ENCODE results near the gene CHRM2.

DNA sequence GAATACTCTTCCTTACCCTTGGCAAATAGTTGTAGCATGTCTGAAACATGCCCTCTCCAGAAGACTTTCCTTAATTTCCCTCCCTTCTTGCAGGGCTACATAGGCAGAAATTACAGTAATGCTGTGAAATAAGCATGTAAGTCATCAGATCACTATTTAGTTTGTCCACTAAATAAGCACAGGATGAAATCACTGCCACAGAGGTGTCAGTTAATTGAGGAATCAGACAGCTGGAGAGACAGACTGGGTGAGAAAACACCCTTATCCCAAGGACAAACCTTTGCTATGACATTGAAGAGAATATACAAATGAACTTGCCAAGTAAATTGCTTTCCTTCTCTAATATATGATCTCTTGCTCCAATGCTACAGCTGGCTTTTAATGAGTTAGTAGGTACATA, 129.3 kb downstream of the CHRM2 start:
- TF ChIP-seq, protein P1, sequence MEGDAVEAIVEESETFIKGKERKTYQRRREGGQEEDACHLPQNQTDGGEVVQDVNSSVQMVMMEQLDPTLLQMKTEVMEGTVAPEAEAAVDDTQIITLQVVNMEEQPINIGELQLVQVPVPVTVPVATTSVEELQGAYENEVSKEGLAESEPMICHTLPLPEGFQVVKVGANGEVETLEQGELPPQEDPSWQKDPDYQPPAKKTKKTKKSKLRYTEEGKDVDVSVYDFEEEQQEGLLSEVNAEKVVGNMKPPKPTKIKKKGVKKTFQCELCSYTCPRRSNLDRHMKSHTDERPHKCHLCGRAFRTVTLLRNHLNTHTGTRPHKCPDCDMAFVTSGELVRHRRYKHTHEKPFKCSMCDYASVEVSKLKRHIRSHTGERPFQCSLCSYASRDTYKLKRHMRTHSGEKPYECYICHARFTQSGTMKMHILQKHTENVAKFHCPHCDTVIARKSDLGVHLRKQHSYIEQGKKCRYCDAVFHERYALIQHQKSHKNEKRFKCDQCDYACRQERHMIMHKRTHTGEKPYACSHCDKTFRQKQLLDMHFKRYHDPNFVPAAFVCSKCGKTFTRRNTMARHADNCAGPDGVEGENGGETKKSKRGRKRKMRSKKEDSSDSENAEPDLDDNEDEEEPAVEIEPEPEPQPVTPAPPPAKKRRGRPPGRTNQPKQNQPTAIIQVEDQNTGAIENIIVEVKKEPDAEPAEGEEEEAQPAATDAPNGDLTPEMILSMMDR (IDR thresholded peaks at IDR 0.05): no peak
- TF ChIP-seq EP300 (IDR thresholded peaks at IDR 0.05; ENCODE audit: borderline replicate concordance in 1 of 2, low read depth in 1 of 2, low read length in 1 of 2): no peak
- TF ChIP-seq TAF1 (IDR thresholded peaks at IDR 0.05; ENCODE audit: borderline replicate concordance, low read depth, low read length): no peak
- no peak for TF ChIP-seq SIN3A (IDR thresholded peaks at IDR 0.05; ENCODE audit: borderline replicate concordance, low read depth, low read length)
- no peak for TF ChIP-seq JUND (IDR thresholded peaks at IDR 0.05)
- no peak for TF ChIP-seq YY1 (IDR thresholded peaks at IDR 0.05; ENCODE audit: low read depth)
- TF ChIP-seq, protein P2, sequence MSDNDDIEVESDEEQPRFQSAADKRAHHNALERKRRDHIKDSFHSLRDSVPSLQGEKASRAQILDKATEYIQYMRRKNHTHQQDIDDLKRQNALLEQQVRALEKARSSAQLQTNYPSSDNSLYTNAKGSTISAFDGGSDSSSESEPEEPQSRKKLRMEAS (IDR thresholded peaks at IDR 0.05; ENCODE audit: low read depth): no peak
- TF ChIP-seq POLR2AphosphoS5 (IDR thresholded peaks at IDR 0.05; ENCODE audit: low read depth, low read length): no peak
- TF ChIP-seq ELF1 (IDR thresholded peaks at IDR 0.05): no peak
- no peak for TF ChIP-seq NRF1 (IDR thresholded peaks at IDR 0.05; ENCODE audit: low read depth, low read length)
- TF ChIP-seq MEF2A (IDR thresholded peaks at IDR 0.05; ENCODE audit: borderline replicate concordance, low read depth): no peak
